GM19193 (cell line): Measurements from ENCODE around the gene CHAC1.

Experiments used
- POLR2A ChIP-seq: IDR thresholded peaks from 4 replicates; pipeline ENCODE4 v1.6.1; 2011; ENCODE audit not compliant: insufficient read depth, insufficient read length; ENCODE audit errors: extremely low read depth

The CHAC1 gene

GRCh38 chr15:40956541-40956982 lies 3.3 kb downstream of the CHAC1 start:
- TF ChIP-seq POLR2A = no peak

- no peak for TF ChIP-seq POLR2A
Observed at GRCh38 chr15:40957041-40957555, 3.8 kb downstream of the CHAC1 start.

GRCh38 chr15:40957581-40958051 lies 4.3 kb downstream of the CHAC1 start:
- TF ChIP-seq POLR2A = no peak

- TF ChIP-seq POLR2A = no peak
Observed at GRCh38 chr15:40958146-40958545, 4.9 kb downstream of the CHAC1 start.

- no peak for TF ChIP-seq POLR2A
Observed at GRCh38 chr15:40958723-40959122, 5.5 kb downstream of the CHAC1 start.

GRCh38 chr15:40959331-40960141 lies 6.3 kb downstream of the CHAC1 start:
- no peak for TF ChIP-seq POLR2A

GRCh38 chr15:40960151-40960885 lies 7.0 kb downstream of the CHAC1 start:
- no peak for TF ChIP-seq POLR2A

- no peak for TF ChIP-seq POLR2A
Observed at GRCh38 chr15:40960925-40961324, 7.7 kb downstream of the CHAC1 start.

- no peak for TF ChIP-seq POLR2A
Observed at GRCh38 chr15:40963201-40963600, 9.9 kb downstream of the CHAC1 start.

- no peak for TF ChIP-seq POLR2A
Observed at GRCh38 chr15:40964006-40964405, 10.7 kb downstream of the CHAC1 start.

- TF ChIP-seq POLR2A = no peak
Observed at GRCh38 chr15:40964634-40965033, 11.4 kb downstream of the CHAC1 start.

GRCh38 chr15:40968290-40969085 lies 15.2 kb downstream of the CHAC1 start:
- TF ChIP-seq POLR2A = no peak

GRCh38 chr15:40969363-40969762 lies 16.1 kb downstream of the CHAC1 start:
- no peak for TF ChIP-seq POLR2A

- no peak for TF ChIP-seq POLR2A
Observed at GRCh38 chr15:40974879-40975278, 21.6 kb downstream of the CHAC1 start.

GRCh38 chr15:40976819-40977218 lies 23.5 kb downstream of the CHAC1 start:
- TF ChIP-seq POLR2A = no peak
